Activated T-cell treated with anti-CD3 and anti-CD28 coated beads, Interleukin-2, amount 50 U/mL, for 48 hours (primary cell): ENCODE measurements around the gene PDE8B.

Experiments used
- DNase-seq, 2 experiments: peaks; one replicate each; pipeline ENCODE4 v3.0.0-alpha.2; 2020

PDE8B gene

DNA sequence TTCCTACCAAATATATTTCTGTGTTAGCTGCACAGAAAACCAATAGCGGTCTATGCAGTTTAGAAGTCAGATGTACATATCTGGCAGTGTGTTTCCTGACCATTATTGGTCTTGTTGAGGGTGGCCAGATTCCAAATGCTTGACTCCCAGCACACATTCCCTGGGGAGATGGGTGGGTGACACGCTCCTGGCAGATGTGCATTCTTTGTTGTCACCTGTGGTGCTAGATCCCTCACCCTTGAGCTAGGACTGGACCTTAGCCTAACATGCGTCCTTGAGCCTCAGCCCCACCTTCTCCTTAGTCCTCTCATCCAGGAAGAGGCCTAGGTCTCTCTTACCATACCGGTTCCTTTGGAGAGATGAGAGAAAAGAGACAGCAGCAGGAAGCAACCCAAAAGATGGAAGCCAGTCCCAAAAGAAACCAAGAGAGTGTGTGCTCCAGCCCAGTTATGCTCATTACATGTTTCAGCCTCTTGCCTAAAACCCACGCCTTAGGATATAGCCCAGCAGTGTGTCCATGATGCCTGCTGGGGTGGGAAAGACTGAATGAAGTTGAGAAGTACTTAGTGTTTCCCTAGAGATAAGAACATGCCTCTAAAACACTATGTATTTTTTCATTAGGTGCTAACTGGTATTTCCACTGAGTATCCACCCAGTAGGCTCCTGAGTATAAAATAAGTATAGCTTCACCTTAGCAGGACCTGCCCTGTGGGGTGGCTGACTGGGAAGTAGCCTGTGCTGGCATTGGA lies 116.7 kb downstream of the PDE8B start:
- no peak for DNase-seq

DNA sequence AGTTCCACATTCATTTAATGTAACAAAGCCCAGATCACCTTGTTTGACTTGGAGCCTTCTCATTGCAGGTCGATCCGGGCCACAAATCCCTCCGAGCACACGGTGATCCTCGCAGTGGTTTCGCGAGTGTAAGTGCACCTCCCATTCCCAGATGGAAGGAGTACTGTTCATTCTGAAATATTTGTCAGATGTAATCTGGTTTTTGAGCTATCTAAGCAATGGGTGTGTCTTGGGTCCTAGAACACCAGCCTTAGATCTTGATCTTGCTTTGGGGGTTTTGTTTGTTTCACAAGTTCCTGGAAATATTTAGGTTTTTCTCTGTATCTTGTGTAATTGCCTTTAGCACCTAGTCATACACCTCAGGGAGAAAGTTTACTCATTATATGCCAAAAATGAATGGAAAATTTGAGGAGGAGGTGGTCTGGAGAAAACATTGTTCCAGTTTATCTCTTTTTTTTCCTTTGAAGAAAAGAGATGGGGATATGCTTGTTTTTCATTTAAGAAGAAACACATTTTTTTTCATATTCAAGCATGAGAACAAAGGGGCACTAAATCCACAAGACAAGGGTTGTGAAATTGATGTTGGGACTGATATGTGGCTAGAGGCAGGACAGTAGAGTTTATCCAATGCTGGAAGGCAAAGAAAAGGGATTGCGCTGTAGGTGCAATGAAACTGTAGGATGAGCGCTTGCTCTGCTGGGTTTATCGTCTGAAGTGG lies 118.6 kb downstream of the PDE8B start:
- DNase-seq: peak; percentile 20 to 27

- DNase-seq: no peak
Observed at GRCh38 chr5:77329664-77330430, 119.4 kb downstream of the PDE8B start.

GRCh38 chr5:77333036-77333435 lies 122.6 kb downstream of the PDE8B start:
- DNase-seq: no peak

GRCh38 chr5:77333451-77334123 lies 123.1 kb downstream of the PDE8B start:
- no peak for DNase-seq

GRCh38 chr5:77337246-77337645 lies 126.8 kb downstream of the PDE8B start:
- DNase-seq: no peak

DNA sequence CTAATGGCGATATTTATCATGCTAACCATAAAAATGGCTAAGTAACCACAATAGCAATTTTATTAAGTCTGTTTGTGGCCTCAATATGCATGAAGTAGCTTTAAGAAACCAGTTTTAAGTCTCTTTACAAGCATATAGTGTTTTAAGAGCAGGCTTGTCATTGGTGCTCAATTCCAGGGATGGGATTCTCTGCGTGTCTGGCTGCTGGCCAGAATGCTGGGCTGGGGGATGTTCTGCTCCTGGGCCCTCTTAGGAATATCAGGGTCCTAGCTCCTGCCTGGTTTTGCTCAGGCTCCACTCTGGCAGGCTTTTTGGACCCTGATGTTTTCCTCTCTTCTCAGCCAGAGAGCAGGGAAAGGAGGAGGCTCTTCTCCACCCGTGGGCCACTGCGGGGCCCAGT lies 127.2 kb downstream of the PDE8B start:
- DNase-seq: no peak

DNA sequence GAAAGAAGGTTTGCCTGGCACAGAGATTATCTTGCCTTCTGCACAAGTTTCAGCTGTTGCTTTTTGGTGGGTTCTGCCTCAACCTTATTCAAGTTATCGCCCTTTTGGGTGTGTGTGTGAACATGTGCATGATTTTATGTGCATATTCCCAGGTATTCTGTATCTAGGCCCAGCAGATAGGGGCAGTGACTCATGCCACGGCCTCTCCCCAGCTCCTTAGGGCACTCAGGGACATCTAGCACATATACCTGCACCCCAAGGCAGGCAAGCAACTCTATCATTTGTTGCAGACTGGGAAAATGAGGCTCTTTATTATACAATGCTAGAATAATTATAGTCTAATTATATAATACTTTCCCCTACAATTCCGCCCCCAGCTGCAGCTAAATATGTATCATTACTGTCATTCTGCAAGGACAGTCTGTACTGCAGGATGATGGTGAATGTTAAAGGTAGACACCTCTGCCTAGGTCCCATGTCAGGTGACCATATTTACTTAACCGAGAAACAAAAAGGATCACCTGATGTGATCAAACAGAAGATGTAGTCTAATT lies 128.9 kb downstream of the PDE8B start:
- DNase-seq: no peak

- no peak for DNase-seq
Observed at GRCh38 chr5:77343165-77343564, 132.7 kb downstream of the PDE8B start.

DNA sequence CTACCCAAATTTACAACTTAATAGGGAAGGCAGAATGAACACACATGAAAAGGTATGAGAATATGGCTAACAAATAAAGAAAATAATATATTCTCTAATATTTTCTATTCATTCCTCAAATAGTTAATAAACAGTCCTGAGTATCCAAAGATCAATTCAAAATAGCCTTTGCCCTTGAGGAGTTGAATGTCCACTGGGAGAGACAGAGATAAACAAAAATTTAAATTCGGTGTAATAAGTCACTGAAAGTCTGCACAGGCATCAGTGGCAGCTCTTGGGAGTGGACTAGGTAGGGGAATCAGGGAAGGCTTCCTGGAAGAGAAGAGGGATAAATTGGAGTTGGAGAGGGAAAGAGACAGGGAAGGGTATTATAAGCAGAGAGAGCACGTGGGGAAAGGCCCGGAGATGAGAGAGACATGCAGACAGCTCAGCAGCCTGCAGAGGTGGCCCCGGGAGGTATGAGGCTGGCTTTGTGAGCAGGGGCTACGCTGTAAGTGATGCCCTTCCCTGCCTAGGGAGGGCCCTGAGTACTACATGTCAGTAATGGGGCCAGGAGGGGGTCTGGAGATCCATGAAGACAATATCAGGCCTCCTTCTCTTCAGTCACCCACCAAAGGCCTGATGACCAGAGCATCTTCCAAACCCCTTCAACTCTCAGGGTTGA lies 137.1 kb downstream of the PDE8B start:
- DNase-seq: no peak

GRCh38 chr5:77353251-77353650 lies 142.8 kb downstream of the PDE8B start:
- no peak for DNase-seq

GRCh38 chr5:77354454-77354853 lies 144.0 kb downstream of the PDE8B start:
- DNase-seq: no peak

GRCh38 chr5:77355080-77355479 lies 144.6 kb downstream of the PDE8B start:
- no peak for DNase-seq

DNA sequence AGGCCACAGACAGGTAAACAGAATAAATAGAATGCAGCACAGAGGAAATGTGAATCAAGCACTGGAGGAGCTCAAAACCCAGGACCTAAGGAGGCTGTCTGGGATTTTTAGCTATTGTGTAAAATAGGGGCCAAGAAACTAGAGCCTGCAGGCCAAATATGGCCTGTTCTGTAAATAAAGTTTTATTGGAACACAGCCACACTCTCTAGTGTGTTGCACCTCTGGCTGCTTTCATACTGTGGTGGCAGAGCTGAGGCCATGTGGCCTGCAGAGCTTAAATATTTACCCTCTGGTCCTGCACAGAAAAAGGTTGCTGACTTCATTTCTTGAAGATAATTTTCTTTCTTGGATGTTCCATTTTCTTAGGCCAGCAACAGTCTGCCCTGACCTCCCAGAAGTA lies 145.3 kb downstream of the PDE8B start:
- no peak for DNase-seq

GRCh38 chr5:77356740-77357139 lies 146.3 kb downstream of the PDE8B start:
- DNase-seq: peak; percentile 54 to 57

DNA sequence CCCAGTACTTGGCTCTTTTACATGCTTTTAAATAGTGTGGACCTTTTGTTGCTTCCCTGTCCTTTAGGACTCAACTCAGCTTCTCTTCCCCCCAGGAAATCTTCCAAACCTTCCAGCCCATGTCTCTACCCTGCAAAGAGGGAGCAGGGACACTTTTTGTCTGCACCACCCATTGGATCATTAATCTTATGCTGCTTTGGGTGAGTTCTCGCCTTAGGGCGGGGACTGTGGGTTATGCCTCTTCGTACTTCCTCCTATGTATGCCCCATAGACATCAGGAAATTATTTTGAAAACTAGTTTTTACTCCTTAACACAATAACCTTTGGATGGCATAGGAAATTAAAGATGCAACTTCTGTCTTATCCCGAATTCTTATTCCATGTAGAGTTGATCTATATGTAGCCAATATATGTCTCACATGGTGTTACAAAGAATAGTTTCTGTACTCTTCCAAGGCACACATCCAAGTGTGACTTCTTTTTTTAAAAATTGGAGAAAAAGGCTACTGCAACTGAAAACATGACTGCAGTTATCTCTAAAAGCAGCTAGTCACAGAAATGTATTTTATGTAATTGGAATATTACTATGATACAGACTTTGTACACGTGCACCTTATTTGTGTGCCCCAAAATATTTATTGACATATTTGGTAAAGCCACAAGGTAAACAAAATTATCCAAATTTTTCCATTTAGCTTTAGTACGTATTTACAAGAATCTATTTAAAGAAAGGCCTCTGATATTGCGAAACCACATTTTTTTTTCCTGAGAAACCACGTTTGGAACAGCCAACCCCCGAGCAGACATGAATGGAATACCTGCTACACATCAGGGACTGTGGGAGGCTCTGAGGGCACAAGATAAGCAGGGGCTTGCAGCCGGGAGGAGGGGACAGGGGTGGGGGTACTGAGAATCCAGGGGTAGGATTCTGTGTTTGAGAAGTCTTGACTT lies 148.1 kb downstream of the PDE8B start:
- no peak for DNase-seq

DNA sequence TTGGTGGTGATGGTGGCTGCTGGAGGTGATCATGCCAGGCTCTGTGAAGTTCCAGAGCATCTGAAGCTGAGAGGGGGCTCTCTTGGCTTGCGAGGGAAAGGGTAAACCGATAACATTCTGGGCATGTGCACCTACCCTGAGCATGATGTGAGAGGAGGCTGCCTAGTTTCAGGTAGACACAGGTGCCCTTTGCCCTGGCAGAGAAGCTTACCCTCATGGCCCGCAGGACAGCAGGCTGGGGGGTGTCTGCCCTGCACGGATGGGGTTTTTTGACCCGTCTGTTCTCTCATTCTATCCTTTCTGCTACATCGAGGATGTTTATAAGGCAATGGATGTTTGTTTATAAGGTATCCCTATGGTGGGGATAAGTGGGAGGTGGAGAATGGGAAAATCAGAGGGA lies 148.8 kb downstream of the PDE8B start:
- no peak for DNase-seq

- no peak for DNase-seq
Observed at GRCh38 chr5:77360381-77360780, 149.9 kb downstream of the PDE8B start.

GRCh38 chr5:77360973-77361372 lies 150.5 kb downstream of the PDE8B start:
- no peak for DNase-seq

GRCh38 chr5:77366717-77367500 lies 156.4 kb downstream of the PDE8B start:
- DNase-seq: no peak
